BLaER1 treated with 17β-estradiol and CSF1 and Interleukin-3, amounts not matched to agents 10 nM and 100 nM (cell line): ENCODE results near the gene CACNA2D3.

Experiments
- H3K27ac ChIP-seq, 11 experiments: shearing (Covaris generic); formaldehyde crosslinking; 2 replicates each; pipeline ENCODE4 v1.8.1; 2022
- H3K27me3 ChIP-seq, 11 experiments: shearing (Covaris generic); formaldehyde crosslinking; 2 replicates each; pipeline ENCODE4 v1.8.1; 2022
- H3K36me3 ChIP-seq, 11 experiments: shearing (Covaris generic); formaldehyde crosslinking; 2 replicates each; pipeline ENCODE4 v1.8.1; 2022
- H3K4me1 ChIP-seq, 10 experiments: shearing (Covaris generic); formaldehyde crosslinking; 2 replicates each; pipeline ENCODE4 v1.8.1; 2022
- H3K4me2 ChIP-seq, 11 experiments: shearing (Covaris generic); formaldehyde crosslinking; 2 replicates each; pipeline ENCODE4 v1.8.1; 2022
- H3K4me3 ChIP-seq, 10 experiments: shearing (Covaris generic); formaldehyde crosslinking; 2 replicates each; pipeline ENCODE4 v1.8.1; 2022
- H3K9ac ChIP-seq, 11 experiments: shearing (Covaris generic); formaldehyde crosslinking; 2 replicates each; pipeline ENCODE4 v1.8.1; 2022
- H3K9me3 ChIP-seq, 11 experiments: shearing (Covaris generic); formaldehyde crosslinking; replicated peaks in 1 of 11; 2 replicates each; pipeline ENCODE4 v1.8.1; 2022
- H4K20me1 ChIP-seq, 11 experiments: shearing (Covaris generic); formaldehyde crosslinking; 2 replicates each; pipeline ENCODE4 v1.8.1; 2022
- Cebpa-rat ChIP-seq, 11 experiments: shearing (Covaris generic); IDR thresholded peaks; 2 replicates each; pipeline ENCODE4 v1.8.1; 2022

The CACNA2D3 gene

DNA sequence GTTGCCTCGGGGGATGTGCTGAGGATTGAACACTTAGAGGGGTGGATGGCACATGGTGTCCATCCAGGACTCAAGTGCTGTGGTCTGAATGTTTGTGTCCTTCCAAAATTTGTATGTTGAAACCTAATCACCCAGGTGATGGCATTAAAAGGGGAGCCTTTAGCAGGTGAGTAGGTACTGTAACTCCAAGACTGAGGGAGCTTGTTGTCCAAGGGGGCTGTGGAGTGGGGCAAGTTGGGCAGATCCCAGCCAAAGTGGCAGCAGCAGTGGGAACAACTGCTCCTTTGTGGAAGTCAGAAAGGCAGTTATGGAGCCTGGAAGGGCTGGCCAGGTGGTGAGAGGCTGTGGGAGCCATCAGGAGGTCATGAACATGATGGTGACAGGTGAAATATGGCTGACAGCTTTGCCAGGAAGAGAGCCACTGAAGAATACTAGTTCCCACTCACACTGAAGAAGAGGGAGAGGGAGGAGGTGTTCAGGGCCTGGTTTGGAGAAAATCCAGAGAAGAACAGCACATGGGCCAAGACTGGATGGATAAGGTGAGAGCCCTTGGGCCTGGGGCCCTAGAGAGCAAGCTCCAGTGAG is 385.6 kb downstream of the CACNA2D3 start:
- Histone ChIP-seq H3K36me3 (no peaks in the 10 kb centered on the region), H4K20me1 (no peaks in the 10 kb centered on the region), H3K27me3 (no peaks in the 10 kb centered on the region), H3K4me1 (peaks cover 0 to 6% (median 0%) of the 10 kb centered on the region in 10 experiments; a peak in 1 of 20 replicates), H3K4me3 (no peak overlapping the region), H3K4me2 (no peak overlapping the region), H3K9ac (no peak overlapping the region), H3K27ac (no peak overlapping the region), H3K9me3 (peaks cover 2 to 12% (median 7%) of the 10 kb centered on the region in 11 experiments; a peak in 17 of 22 replicates)
- TF ChIP-seq Cebpa-rat (IDR thresholded peaks at IDR 0.05): no peak

DNA sequence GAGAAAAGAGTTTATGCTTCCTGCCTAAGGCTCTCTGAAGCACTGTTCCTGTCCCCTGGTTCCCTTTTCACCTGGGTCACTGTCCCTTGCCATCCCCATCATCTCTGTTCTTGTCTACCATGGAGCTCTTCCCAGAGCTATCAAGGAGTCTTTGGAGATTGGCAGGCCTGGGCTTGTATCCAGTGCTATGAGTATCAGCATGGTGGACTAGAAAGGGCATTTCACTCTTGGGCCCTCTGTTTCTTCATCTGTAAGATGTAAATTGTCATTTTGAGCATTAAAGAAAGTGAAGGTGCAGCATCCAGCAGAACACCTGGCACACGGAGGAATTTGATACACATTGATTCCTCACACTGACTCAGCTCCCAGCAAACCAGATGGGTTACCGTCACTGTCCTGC is 388.2 kb downstream of the CACNA2D3 start:
- Histone ChIP-seq H3K36me3 (no peaks in the 10 kb centered on the region), H3K9me3 (peaks cover 7 to 14% (median 12%) of the 10 kb centered on the region in 11 experiments; a peak in 17 of 22 replicates)

DNA sequence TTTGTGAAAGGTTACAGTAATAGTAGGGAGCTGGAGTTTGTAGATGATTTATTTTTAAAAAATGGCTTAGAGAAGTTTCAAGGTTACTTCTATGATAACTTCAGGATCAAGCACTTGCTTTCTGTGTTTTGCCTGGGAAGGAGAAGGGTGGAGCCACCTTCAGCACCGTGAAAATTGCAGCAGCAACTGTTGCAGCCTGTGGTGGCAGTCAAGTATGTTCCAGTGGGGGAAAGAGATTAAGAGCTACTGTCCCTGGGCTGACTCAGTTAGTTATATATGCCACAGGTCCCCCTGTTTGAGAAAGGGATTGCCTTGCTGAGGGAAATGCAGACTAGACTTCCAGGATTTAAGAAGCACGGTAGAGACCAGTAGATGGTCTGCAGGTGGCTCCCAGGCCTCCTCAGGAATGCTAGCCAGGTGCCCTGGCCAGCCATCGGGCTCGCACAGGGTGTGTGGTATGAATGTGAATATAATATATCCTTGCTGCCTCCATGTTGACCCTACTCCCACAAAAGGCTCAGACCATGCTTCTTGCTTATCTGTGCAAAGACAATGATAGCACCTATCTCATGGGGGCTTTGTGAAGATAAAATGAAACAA is 389.5 kb downstream of the CACNA2D3 start:
- Histone ChIP-seq H3K27ac (no peak overlapping the region), H3K4me1 (peaks cover 0 to 6% (median 0%) of the 10 kb centered on the region in 10 experiments; a peak in 1 of 20 replicates), H3K9ac (no peak overlapping the region), H3K36me3 (no peaks in the 10 kb centered on the region), H3K4me3 (no peak overlapping the region), H3K27me3 (no peaks in the 10 kb centered on the region), H3K9me3 (peaks cover 7 to 14% (median 12%) of the 10 kb centered on the region in 11 experiments; a peak in 17 of 22 replicates), H4K20me1 (no peaks in the 10 kb centered on the region), H3K4me2 (no peak overlapping the region)
- no peak for TF ChIP-seq Cebpa-rat (IDR thresholded peaks at IDR 0.05)

More for the DNA sequence above, 388.2 kb downstream of the CACNA2D3 start:
- Histone ChIP-seq H3K4me3 (no peak overlapping the region), H3K27ac (no peak overlapping the region), H3K27me3 (no peaks in the 10 kb centered on the region), H3K4me2 (no peak overlapping the region), H3K4me1 (peaks cover 0 to 6% (median 0%) of the 10 kb centered on the region in 10 experiments; a peak in 1 of 20 replicates), H3K9ac (no peak overlapping the region), H4K20me1 (no peaks in the 10 kb centered on the region)
- TF ChIP-seq Cebpa-rat (IDR thresholded peaks at IDR 0.05): no peak

DNA sequence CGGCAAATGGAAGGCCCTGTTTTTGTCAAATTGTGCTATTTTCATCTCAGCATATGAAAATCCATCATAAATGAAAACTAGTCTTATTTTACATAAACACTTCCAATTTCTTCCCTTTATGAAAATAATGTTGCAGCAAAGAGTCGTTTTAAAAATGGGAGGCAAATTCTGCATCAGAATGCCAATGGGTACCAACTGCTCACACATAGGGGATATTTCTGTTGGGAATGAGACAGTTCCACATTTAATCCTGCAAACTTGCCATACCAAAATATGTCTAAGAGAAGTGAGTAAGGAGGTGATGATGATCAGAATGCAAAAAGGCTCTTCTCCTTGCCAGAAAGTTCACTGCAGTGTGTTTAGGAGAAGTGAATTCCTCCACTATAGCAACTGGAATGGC is 391.7 kb downstream of the CACNA2D3 start:
- H3K36me3 ChIP-seq: no peaks in the 10 kb centered on the region
- H3K4me1 ChIP-seq: peaks cover 0 to 10% (median 8%) of the 10 kb centered on the region in 10 experiments; a peak in 10 of 20 replicates

DNA sequence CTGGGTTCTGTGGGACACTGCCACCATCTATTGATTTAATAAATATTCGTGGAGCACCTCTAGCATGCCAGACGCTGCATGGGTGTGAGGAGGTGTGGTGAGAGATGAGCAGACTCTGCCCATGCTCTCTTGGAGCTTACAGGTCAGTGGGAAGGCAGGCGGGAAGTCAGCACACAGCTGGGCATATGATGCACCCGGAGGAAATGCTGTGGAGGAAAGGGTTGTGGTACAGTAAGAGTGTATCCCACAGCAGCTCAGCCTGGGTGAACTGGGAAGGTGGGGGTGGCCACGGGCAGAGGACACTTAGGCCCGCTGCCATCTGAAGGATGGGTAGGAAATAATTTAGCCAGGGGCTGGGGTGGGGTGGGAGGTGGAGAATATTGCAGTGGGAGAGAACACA is 392.1 kb downstream of the CACNA2D3 start:
- Histone ChIP-seq H3K36me3 (no peaks in the 10 kb centered on the region), H3K27ac (no peak overlapping the region), H3K9me3 (peaks cover 7 to 14% (median 12%) of the 10 kb centered on the region in 11 experiments; a peak in 17 of 22 replicates), H3K9ac (no peak overlapping the region), H3K4me3 (no peak overlapping the region), H3K4me1 (peaks cover 0 to 14% (median 10%) of the 10 kb centered on the region in 10 experiments; a peak in 10 of 20 replicates), H4K20me1 (no peaks in the 10 kb centered on the region), H3K27me3 (no peaks in the 10 kb centered on the region), H3K4me2 (no peak overlapping the region)
- TF ChIP-seq Cebpa-rat (IDR thresholded peaks at IDR 0.05): no peak

More for the DNA sequence above, 391.7 kb downstream of the CACNA2D3 start:
- H3K4me3 ChIP-seq: no peak overlapping the region
- no peak overlapping the region for H3K9ac ChIP-seq
- H3K27ac ChIP-seq: no peak overlapping the region
- H3K27me3 ChIP-seq: no peaks in the 10 kb centered on the region
- H4K20me1 ChIP-seq: no peaks in the 10 kb centered on the region
- H3K9me3 ChIP-seq: peaks cover 7 to 14% (median 12%) of the 10 kb centered on the region in 11 experiments; a peak in 17 of 22 replicates
- TF ChIP-seq Cebpa-rat (IDR thresholded peaks at IDR 0.05): no peak
- H3K4me2 ChIP-seq: no peak overlapping the region

DNA sequence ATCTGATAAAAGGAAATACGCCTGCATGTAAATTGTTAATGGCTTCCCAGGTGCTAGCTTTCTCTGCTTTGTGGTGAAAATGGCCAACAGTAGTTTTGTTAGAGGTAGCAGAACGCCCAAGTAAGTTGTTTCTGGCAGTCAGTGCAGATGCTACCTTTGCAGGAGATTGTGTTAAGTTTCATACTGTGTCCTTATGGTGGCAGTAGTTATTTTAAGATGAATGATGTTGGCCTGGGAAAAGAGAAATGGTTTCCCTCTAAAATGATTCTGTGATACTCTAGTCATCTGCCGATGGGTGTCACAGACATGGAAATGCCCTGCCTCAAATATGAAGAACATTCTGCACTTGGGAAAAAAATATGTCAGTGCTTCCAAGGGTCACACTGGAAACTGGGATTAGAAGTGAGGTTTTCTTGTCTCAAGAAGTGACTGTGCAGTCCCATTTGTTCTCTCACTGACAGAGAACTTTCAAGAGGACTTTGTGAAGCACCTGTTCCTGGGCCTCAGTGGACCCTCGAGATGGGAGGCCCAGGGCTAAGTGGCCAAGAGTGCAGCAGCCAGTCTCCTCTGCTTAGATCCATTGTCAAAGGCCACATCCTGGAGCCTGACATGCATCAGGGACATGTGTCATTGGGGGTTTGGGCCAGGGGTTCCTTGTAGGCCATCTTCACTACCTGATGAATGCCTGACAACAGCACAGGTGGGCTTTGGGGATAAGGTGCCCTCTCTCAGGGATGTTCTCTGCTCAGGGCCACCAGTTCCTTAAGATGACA is 393.3 kb downstream of the CACNA2D3 start:
- no peak for TF ChIP-seq Cebpa-rat (IDR thresholded peaks at IDR 0.05)
- Histone ChIP-seq H3K9me3 (peaks cover 7 to 22% (median 12%) of the 10 kb centered on the region in 11 experiments; a peak in 18 of 22 replicates), H3K4me2 (no peak overlapping the region), H3K4me3 (no peak overlapping the region), H3K27ac (no peak overlapping the region), H3K27me3 (no peaks in the 10 kb centered on the region), H3K4me1 (peaks cover 0 to 14% (median 10%) of the 10 kb centered on the region in 10 experiments; a peak in 10 of 20 replicates), H3K9ac (no peak overlapping the region), H4K20me1 (no peaks in the 10 kb centered on the region), H3K36me3 (no peaks in the 10 kb centered on the region)

DNA sequence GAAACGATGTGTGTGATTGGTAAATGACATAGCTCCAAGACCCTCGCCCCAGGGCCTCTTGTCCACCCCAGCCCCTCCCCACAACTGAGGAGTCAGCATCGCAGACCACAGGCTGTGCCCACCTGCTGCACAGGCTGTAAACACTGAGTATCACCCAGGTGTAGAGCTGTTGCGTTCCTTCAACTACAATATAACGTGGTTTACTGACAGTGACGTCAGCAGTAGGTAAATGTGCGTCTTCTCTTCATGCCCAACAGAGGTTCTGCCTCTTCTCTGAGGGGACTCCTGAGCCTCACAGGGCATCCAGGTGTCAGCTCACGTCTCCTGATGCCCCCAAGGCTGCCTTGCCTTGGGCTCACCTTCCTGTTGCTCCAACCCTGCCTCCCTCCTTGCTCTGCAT is 395.1 kb downstream of the CACNA2D3 start:
- Histone ChIP-seq H3K4me1 (peaks cover 0 to 14% (median 10%) of the 10 kb centered on the region in 10 experiments; a peak in 10 of 20 replicates), H4K20me1 (no peaks in the 10 kb centered on the region), H3K9me3 (peaks cover 8 to 36% (median 14%) of the 10 kb centered on the region in 11 experiments; a peak in 19 of 22 replicates), H3K4me2 (no peak overlapping the region), H3K9ac (no peak overlapping the region), H3K27ac (no peak overlapping the region), H3K36me3 (no peaks in the 10 kb centered on the region; a peak in 1 of 22 replicates), H3K27me3 (no peaks in the 10 kb centered on the region), H3K4me3 (no peak overlapping the region)
- no peak for TF ChIP-seq Cebpa-rat (IDR thresholded peaks at IDR 0.05)

DNA sequence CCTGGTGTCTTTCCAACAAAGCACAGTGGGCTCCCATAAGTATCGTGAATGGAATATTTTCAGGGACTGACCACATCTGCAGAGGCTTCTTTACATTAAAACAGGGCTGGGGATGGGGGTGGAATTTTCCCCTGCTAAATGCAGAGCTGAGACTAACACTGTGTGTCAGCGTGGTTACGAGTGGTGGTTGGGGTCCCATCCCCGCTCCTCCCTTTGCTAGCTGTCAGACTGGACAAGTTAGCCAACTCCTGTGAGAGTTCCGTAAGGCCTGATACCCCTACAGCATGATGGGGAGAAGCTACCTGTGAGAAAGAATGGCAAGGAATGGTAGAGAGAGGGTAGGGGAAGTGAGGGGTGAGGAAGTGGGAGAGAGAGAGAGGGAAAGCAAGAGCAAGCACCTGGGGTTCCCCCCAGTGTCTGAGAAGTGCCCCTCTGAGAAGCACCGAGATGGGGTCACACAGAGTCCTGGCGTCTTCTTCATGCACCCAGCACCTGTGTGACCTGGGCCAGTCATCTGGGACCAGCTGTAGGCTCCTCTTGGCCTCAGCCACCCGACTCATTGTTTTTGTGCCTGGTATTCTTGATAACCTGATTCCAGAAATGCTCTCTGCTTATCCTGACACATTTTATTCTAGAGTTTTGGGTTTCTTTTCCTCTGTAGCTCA is 395.8 kb downstream of the CACNA2D3 start:
- no peaks in the 10 kb centered on the region for H4K20me1 ChIP-seq
- no peak overlapping the region for H3K27ac ChIP-seq
- peak overlapping the region in 6 of 11 experiments; percentile 29 to 65 (median 54); a peak in 10 of 22 replicates for H3K4me2 ChIP-seq
- peaks cover 0 to 14% (median 10%) of the 10 kb centered on the region in 10 experiments; a peak in 10 of 20 replicates for H3K4me1 ChIP-seq
- no peaks in the 10 kb centered on the region for H3K27me3 ChIP-seq
- no peak overlapping the region for H3K4me3 ChIP-seq
- H3K36me3 ChIP-seq: no peaks in the 10 kb centered on the region; a peak in 1 of 22 replicates
- peaks cover under 1 to 36% (median 8%) of the 10 kb centered on the region in 11 experiments; a peak in 15 of 22 replicates for H3K9me3 ChIP-seq
- TF ChIP-seq Cebpa-rat (IDR thresholded peaks at IDR 0.05): no peak
- no peak overlapping the region for H3K9ac ChIP-seq
